IPS-18c (cell line): Measurements from ENCODE around the gene EHBP1L1.
A peak's percentile ranks its signal among the peaks of the same experiment; 100 is the strongest.

Experiments
- H3K4me3 ChIP-seq: 2 replicates; pipeline ENCODE4 v1.7.0; 2013; ENCODE audit warnings: low read depth, mild to moderate bottlenecking, low read length, moderate library complexity; ENCODE audit not compliant: insufficient read depth
- H3K9me3 ChIP-seq: one replicate; pipeline ENCODE4 v1.6.1; 2013; ENCODE audit warnings: mild to moderate bottlenecking, low read length, moderate library complexity; ENCODE audit not compliant: control insufficient read depth, insufficient read depth

EHBP1L1 gene

DNA sequence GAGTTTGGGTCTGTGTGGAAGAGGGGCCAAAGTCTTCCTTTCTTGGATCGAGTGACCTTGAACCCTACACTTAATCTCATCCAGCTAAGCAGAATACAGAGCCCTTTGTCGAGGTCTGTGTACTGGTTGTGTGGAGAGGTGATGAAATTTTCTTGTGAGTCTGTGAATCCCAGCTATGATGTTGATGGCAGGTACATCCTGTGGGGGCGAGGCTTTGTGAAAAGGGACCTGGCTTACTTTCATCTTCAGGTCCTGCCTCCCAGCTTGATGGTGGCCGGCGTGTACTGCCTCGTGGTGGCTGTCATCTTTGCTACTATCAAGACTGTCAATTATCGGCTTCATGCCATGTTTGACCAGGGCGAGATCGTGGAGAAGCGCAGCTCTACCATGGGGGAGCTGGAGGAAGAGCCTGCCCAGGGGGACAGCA is 40.7 kb downstream of the EHBP1L1 start:
- H3K4me3 ChIP-seq = peak overlapping the region; percentile 89

DNA sequence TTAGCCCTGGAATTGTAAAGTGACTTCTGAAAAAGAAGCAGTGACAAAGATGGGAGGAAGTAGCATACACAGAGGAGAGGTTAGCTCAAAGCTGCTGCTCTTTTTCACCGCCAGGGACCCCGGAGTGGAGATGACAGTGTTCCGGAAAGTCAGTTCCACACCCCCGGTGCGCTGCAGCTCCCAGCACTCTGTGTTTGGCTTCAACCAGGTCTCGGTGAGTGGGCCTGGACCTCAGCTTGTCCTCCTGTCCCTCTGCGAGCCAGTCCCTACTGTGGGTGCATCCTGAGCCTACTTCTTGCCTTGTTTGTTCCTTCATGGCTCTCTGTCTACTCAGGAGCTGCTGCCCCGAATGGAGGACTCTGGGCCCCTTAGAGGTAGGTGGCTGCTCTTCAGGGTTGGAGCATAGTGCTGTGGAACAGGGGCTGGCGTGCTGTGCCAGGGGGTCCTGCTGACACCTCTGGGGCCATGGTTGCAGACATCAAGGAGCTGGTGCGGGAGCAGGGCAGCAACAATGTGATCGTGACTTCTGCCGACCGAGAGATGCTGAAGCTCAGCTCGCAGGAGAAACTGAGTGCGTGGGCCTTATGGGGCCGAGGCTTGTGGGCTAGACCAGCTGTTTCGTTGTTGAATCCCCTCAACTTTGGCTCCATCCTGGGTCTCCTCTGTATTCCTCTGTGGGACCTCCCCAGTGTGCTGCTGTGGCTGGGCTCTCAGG is 41.4 kb downstream of the EHBP1L1 start:
- peaks cover 3% of the 10 kb centered on the region for H3K9me3 ChIP-seq
- no peak overlapping the region for H3K4me3 ChIP-seq

More for the DNA sequence above, 40.7 kb downstream of the EHBP1L1 start:
- H3K9me3 ChIP-seq = peaks cover 3% of the 10 kb centered on the region

DNA sequence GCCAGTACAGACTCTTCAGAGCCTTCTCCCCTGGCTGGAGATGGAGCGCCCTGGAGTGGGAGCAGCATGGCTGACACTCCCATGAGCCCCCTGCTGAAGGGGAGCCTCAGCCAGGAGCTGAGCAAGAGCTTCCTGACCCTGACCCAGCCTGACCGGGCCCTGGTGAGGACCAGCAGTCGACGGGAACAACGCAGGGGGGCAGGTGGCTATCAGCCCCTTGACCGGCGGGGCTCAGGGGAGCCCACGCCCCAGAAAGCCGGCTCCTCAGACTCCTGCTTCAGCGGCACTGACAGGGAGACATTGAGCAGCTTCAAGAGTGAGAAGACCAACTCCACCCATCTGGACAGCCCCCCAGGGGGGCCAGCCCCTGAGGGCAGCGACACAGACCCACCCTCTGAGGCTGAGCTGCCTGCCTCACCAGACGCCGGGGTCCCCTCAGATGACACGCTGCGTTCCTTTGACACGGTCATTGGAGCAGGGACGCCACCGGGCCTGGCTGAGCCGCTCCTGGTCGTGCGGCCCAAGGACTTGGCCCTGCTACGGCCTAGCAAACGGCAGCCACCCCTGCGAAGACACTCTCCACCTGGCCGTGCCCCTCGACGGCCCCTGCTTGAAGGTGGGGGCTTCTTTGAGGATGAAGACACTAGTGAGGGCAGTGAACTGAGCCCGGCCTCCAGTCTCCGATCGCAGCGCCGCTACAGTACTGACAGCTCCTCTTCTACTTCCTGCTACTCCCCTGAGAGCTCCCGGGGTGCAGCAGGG is 42.3 kb downstream of the EHBP1L1 start:
- Histone ChIP-seq H3K4me3 (no peak overlapping the region), H3K9me3 (peaks cover 3% of the 10 kb centered on the region)

DNA sequence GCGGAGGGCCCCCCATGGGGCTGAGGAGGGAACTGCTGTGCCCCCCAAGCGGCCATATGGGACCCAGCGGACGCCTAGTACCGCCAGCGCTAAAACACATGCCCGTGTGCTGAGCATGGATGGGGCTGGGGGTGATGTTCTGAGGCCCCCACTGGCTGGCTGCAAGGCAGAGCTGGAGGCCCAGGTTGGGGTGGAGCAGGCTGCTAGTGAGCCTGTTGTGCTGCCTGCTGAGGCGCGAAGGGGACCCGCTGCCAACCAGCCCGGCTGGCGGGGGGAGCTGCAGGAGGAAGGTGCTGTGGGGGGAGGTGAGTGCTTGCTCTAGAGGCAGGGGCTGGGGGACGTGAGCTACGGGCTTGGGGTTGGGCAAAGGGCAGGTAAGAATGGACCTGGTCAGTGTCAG is 42.9 kb downstream of the EHBP1L1 start:
- Histone ChIP-seq H3K9me3 (peaks cover 3% of the 10 kb centered on the region), H3K4me3 (no peak overlapping the region)

DNA sequence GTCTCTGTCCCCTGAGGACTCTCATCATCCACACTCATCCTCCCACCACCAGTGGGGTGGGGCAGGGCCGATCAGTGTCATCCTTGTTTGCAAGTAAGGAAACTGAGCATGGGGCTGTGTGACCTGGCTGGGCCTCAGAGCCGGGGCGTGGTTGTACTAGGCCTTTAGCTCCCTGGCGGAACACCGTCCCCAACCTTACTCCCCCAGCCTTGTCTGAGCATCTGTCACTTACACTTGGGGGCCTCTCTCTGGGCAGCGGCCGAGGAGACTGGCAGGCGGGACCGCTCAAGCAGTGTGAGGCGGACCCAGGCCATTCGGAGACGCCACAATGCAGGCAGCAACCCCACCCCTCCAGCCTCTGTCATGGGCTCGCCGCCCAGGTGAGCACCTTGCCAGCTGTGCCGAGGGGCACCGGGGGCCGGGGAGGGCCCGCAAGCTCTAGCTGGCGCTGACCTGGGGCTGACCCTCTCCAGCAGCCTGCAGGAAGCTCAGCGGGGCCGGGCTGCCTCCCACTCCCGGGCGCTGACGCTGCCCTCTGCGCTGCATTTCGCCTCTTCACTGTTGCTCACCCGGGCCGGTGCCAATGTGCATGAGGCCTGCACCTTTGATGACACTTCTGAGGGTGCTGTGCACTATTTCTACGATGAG is 43.6 kb downstream of the EHBP1L1 start:
- Histone ChIP-seq H3K4me3 (no peak overlapping the region), H3K9me3 (peaks cover 3% of the 10 kb centered on the region)

DNA sequence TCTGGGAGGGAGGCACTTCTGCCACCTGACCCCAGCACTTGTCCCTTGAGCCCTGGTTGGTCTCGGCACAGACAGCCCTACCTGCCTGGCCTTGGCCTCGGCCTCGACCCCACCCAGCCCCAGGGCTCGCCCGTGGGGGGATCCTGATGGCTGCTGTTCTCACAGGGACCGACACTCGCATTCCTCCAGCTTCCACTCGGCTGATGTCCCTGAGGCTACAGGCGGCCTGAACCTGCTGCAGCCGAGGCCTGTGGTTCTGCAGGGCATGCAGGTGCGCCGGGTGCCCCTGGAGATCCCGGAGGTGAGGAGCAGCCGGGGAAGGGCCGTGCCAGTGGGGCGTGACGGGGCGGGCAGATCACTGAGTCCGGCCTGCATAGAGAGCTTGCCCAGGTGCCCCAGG is 44.8 kb downstream of the EHBP1L1 start:
- no peak overlapping the region for H3K4me3 ChIP-seq
- H3K9me3 ChIP-seq = peaks cover 3% of the 10 kb centered on the region

DNA sequence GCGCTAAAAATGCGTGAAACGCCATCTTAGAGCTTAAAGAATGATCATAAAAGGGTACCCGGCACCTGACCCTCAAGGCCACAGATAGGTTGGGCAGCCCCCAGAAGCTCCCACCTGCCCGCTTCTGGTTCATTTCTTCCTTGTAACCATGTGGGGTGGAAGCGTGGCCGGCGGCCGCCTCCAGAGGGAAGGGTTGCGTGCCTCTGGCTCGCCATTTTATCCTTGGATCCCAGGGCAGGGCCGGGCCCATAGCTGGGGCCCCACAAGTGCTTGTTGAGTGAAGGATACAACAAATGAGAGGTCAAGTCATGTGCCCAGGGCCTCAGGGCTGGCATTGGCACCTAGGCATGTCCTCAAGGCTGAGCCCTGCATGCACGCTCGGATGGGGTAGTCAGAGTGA is 45.6 kb downstream of the EHBP1L1 start:
- no peaks in the 10 kb centered on the region for H3K9me3 ChIP-seq
- H3K4me3 ChIP-seq = no peak overlapping the region

DNA sequence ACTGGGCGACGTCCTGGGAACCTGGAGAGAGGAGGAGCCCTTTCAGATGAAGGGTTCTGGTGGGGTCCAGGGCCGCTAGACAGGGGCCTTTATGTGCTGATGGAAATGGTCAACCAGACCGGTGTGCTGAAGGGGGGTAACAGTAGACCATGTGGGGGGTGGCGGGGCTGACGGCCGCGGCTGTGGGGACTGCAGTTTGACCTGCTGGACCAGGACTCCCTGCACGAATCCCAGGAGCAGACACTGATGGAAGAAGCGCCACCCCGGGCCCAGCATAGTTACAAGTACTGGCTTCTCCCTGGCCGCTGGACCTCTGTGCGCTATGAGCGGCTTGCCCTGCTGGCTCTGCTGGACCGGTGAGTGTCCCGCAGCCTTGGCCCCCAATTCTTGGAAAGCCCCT is 46.2 kb downstream of the EHBP1L1 start:
- no peaks in the 10 kb centered on the region for H3K9me3 ChIP-seq
- no peak overlapping the region for H3K4me3 ChIP-seq

DNA sequence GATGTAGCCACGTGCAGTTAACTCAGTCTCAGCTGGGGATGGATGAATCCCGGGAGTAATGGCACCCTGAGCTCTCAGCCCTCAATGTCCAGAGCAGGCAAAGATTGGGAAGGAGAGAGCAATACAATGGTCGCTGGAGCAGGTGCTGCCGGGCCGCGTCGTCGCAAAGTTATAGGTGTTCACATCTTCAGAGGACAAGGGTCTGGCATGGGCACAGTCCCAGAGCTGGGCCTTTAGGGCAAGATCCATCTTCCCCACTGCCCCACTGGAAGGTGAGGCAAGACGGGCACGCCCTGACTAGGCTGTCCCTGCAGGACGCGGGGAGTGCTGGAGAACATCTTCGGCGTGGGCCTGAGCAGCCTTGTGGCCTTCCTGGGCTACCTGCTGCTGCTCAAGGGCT is 47.3 kb downstream of the EHBP1L1 start:
- Histone ChIP-seq H3K4me3 (no peak overlapping the region), H3K9me3 (no peaks in the 10 kb centered on the region)

DNA sequence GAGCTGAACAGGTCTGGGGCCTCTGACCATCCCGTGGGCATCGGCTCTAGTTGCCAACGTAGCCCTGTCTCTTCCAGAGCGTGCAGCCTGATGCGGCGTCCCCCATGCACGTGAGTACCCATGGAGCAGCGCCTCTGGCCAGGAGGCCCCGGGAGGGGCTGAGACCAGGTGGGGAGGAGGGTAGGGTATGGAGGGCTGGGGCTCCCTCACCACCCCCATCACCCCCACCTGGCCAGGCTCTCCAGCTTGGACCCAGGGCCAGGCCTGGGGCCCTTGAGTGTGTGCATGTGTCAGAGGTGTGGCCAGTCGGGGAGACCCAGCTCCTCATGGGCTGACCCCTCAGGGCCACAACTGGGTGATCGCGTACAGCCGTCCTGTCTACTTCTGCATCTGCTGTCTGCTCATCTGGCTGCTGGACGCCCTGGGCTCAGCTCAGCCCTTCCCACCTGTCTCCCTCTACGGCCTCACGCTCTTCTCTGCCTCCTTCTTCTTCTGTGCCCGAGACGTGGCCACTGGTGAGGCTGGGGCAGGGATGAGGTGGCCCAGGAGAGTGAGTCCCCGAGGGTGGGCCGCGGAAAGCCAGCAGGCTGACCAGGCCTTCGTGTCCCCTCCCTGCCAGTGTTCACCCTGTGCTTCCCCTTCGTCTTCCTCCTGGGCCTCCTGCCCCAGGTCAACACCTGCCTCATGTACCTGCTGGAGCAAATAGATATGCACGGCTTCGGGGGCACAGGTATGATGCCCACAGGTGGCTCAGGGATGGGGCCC is 48.2 kb downstream of the EHBP1L1 start:
- no peak overlapping the region for H3K4me3 ChIP-seq
- no peaks in the 10 kb centered on the region for H3K9me3 ChIP-seq

DNA sequence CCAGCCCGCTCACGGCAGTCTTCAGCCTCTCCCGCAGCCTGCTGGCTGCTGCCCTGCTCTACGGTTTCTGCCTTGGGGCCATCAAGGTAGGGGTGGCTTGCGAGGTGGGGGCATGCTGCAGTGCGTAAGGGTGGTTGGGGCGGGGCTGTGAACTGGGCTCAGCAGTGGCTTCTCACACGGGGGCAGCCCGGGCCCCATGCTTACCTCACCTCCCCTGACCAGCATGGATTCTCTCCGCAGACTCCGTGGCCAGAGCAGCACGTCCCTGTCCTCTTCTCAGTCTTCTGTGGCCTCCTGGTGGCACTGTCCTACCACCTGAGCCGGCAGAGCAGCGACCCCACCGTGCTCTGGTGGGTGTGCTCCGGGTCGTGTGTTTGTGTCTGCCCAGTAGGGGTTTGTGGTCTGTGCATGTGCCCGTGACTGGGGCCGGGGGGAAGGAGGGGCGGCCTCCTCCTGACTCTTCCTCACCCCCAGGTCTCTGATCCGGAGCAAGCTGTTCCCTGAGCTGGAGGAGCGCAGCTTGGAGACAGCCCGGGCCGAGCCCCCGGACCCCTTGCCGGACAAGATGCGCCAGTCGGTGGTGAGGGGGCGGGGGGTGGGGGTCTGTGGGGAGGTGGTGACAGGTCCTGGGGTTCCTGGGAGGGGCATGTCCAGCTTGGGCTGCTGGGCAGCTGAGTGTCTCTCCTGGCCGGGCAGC is 49.2 kb downstream of the EHBP1L1 start:
- Histone ChIP-seq H3K4me3 (no peak overlapping the region), H3K9me3 (no peaks in the 10 kb centered on the region)

DNA sequence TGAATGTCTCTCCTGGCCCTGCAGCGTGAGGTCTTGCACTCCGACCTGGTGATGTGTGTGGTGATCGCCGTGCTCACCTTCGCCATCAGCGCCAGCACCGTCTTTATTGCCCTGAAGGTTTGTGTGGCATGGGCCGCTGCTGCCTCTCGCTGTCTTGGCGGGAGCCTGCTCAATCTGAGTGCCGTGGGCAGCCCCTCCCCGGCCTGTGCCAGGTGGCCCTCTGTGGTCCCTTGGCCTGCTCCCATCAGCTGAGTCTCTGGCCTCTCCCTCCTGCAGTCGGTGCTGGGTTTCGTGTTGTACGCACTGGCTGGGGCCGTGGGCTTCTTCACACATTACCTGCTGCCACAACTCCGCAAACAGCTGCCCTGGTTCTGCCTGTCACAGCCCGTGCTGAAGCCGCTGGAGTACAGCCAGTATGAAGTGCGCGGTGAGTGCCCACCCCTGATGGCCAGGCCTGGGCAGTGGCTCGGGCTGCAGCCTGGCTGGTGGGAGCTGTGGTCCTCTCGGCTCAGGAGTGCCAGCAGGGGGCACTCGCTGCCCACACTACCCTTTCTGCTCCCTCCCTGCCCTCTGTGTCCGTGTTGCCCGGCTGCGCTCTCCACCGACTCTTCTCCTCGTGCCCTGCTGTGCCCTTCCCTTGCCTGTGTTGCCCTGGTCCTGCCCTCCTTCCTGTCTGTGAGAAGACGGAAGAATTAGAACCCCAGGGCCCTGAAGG is 49.9 kb downstream of the EHBP1L1 start:
- H3K4me3 ChIP-seq = no peak overlapping the region
- H3K9me3 ChIP-seq = no peaks in the 10 kb centered on the region

DNA sequence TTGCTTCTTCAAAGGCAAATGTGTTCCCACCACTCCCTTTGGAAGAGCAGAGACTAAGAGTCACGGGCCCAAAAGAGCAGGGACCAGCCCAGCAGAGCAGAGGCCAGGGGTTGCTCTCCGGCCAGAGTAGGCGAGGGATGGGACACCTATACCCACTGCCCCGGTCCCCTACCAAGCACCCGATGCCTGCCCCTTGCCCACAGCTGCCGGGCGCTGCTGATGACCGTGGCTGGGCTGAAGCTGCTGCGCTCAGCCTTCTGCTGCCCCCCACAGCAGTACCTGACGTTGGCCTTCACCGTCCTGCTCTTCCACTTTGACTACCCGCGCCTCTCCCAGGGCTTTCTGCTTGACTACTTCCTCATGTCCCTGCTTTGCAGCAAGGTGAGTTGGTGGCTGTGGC is 51.3 kb downstream of the EHBP1L1 start:
- H3K4me3 ChIP-seq = no peak overlapping the region
- no peaks in the 10 kb centered on the region for H3K9me3 ChIP-seq

DNA sequence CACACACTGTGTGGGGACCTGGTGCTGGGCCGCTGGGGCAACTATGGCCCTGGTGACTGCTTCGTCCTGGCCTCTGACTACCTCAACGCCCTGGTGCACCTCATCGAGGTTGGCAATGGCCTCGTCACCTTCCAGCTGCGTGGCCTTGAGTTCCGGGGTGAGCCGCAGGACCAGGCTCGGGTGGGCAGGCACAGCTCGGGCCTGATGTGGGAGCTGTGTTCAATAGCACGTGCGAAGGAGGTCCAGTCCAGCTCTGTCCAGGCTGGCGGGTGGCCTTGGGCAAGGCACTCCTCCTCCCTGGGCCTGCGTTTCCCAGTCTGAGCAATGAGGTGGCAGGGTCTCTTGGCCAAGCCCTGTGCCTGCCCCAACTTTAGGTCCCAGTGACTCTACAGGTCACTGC is 53.7 kb downstream of the EHBP1L1 start:
- no peak overlapping the region for H3K4me3 ChIP-seq

DNA sequence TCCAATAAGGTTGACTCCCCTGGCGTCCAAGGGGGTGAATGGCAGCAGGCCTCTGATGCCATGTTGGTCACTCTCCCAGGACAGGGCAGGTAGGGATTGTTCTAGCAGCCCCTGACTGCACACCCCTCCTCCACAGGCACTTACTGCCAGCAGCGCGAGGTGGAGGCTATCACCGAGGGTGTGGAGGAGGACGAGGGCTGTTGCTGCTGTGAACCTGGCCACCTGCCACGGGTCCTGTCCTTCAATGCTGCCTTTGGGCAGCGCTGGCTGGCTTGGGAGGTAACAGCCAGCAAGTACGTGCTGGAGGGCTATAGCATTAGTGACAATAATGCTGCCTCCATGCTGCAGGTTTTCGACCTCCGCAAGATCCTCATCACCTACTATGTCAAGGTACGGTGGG is 54.4 kb downstream of the EHBP1L1 start:
- no peaks in the 10 kb centered on the region for H3K9me3 ChIP-seq
- H3K4me3 ChIP-seq = no peak overlapping the region

More for the DNA sequence above, 53.7 kb downstream of the EHBP1L1 start:
- H3K9me3 ChIP-seq = no peaks in the 10 kb centered on the region

DNA sequence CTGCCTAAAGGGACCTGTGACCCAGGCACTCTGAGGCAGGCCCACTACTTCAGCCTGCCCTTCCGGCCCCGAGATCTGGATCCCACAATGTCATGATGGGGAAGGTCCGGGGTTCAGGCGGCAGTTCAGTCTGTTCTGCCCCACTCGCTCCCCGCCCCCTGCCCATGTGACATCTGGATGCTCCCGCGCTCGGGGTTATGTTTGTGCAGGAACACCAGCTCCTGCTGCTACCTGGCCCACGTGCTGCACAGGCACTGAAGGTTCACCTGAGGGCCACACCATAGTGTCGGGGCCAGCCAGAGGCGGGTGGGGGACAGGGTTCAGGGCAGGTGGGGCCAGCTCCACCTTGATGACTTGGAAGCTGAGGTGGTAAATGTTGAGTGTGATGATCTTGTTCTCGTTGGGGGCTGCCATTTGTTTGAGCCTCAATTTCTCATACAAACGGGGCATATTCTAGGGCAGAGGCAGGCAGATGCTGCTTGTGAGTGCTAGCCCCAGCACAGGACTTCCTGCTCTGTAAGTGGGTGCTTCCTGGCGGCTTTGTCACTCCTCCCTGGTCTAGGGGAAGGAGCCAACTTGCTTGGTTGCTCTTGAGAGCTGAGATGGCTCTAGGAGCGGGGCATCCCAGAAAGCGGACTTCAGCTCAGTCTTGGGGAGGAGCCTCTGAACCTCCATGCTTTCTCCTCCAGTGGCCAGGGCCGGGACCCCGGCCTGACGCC is 57.7 kb downstream of the EHBP1L1 start:
- H3K4me3 ChIP-seq = no peak overlapping the region
- H3K9me3 ChIP-seq = no peaks in the 10 kb centered on the region
